ENCODE data around the gene ABTB1. TPM values are rescaled to one million over a fixed set of nuclear protein-coding genes. Genes with fewer than 3 reads are reported as not detected.

Gene ABTB1
- total RNA-seq, 1 experiment from 2014 or later, result 6.9 TPM

DNA sequence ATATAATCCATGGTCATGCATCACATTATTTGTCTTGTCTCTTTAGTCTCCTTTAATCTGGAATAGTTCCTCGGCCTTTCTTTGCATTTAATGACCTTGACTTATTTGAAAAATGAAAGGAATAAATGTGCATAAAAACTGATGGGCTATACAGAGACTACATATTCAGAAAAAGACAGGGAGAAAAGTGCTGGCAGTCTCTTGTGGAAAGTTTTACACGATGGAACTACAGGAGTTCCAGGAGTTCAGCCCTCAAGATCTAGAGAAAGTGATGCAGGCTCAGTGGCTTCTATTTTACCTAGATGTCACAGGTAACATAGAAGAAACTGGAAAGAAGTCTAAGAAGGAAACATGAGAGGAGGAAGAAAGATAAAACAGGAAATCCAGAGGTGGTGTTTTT, 7.6 kb upstream of the ABTB1 start:
- H3K36me3 ChIP-seq (ENCODE audit: control insufficient read depth, insufficient read depth, low read length), result no peaks in the 10 kb centered on the region
- BruUV-seq (replicated peaks), result no TSS peak
- no peaks in the 10 kb centered on the region for H3K27me3 ChIP-seq (ENCODE audit: control insufficient read depth, insufficient read depth, low read length)
- intact Hi-C loops (cut with micrococcal nuclease; ENCODE audit: unreplicated experiment) (no loop called here), in situ Hi-C loops (cut with HindIII; ENCODE audit: low pct_unique_long_range_greater_than_20kb, low sequenced_read_pairs) (no loop called here)
- CTCF ChIA-PET, result no interaction called here
- no peaks in the 10 kb centered on the region for H3K4me1 ChIP-seq (ENCODE audit: control insufficient read depth, insufficient read depth, low read length)
- DNase-seq (ENCODE audit: low read depth, low spot score) (no peak), ATAC-seq (no peak)
- no peak overlapping the region for H3K4me3 ChIP-seq (ENCODE audit: low read depth in 2 of 2, low read length in 2 of 2)
- TF ChIP-seq, protein P1, sequence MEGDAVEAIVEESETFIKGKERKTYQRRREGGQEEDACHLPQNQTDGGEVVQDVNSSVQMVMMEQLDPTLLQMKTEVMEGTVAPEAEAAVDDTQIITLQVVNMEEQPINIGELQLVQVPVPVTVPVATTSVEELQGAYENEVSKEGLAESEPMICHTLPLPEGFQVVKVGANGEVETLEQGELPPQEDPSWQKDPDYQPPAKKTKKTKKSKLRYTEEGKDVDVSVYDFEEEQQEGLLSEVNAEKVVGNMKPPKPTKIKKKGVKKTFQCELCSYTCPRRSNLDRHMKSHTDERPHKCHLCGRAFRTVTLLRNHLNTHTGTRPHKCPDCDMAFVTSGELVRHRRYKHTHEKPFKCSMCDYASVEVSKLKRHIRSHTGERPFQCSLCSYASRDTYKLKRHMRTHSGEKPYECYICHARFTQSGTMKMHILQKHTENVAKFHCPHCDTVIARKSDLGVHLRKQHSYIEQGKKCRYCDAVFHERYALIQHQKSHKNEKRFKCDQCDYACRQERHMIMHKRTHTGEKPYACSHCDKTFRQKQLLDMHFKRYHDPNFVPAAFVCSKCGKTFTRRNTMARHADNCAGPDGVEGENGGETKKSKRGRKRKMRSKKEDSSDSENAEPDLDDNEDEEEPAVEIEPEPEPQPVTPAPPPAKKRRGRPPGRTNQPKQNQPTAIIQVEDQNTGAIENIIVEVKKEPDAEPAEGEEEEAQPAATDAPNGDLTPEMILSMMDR (IDR thresholded peaks at IDR 0.05), result no peak
- TF ChIP-seq SIN3A (IDR thresholded peaks at IDR 0.05; ENCODE audit: borderline replicate concordance, insufficient read depth, low read depth, low read length) (no peak), TCF7L2 (IDR thresholded peaks at IDR 0.05; ENCODE audit: low read depth, low read length) (no peak), POLR2AphosphoS5 (IDR thresholded peaks at IDR 0.05; ENCODE audit: low read depth, low read length) (no peak)
- TF ChIP-seq, protein P2, sequence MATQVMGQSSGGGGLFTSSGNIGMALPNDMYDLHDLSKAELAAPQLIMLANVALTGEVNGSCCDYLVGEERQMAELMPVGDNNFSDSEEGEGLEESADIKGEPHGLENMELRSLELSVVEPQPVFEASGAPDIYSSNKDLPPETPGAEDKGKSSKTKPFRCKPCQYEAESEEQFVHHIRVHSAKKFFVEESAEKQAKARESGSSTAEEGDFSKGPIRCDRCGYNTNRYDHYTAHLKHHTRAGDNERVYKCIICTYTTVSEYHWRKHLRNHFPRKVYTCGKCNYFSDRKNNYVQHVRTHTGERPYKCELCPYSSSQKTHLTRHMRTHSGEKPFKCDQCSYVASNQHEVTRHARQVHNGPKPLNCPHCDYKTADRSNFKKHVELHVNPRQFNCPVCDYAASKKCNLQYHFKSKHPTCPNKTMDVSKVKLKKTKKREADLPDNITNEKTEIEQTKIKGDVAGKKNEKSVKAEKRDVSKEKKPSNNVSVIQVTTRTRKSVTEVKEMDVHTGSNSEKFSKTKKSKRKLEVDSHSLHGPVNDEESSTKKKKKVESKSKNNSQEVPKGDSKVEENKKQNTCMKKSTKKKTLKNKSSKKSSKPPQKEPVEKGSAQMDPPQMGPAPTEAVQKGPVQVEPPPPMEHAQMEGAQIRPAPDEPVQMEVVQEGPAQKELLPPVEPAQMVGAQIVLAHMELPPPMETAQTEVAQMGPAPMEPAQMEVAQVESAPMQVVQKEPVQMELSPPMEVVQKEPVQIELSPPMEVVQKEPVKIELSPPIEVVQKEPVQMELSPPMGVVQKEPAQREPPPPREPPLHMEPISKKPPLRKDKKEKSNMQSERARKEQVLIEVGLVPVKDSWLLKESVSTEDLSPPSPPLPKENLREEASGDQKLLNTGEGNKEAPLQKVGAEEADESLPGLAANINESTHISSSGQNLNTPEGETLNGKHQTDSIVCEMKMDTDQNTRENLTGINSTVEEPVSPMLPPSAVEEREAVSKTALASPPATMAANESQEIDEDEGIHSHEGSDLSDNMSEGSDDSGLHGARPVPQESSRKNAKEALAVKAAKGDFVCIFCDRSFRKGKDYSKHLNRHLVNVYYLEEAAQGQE (IDR thresholded peaks at IDR 0.05; ENCODE audit: insufficient read depth in 1 of 2, low read depth in 2 of 2, low read length in 1 of 2), result no peak
- H3K9me3 ChIP-seq (ENCODE audit: control insufficient read depth, insufficient read depth, low read depth, low read length), result no peaks in the 10 kb centered on the region
- POLR2A ChIA-PET, result no interaction called here
- no peak overlapping the region for H3K27ac ChIP-seq (ENCODE audit: low read length)

DNA sequence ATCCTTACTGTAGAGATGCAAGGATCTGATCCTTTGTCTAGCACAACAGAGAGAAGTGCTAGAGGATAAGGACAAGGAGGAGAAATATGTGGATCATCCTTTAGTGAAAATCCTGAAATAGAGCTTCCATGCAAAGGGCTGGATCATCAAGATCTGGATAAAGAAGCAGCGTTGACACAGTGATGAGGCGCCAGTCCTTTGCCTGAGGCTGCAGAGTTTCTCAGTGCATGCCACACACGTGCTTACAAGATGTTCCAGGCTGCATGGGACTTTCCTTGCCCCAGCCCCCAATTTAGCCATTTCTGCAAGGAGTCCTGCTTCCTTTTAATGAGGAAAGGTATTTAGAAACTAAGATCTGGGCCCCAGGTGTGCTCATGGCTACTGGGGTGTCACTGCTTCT, 7.2 kb upstream of the ABTB1 start:
- no peaks in the 10 kb centered on the region for H3K9me3 ChIP-seq (ENCODE audit: control insufficient read depth, insufficient read depth, low read depth, low read length)
- intact Hi-C loops (cut with micrococcal nuclease; ENCODE audit: unreplicated experiment), result no loop called here
- no peak overlapping the region for H3K27ac ChIP-seq (ENCODE audit: low read length)
- ChIA-PET CTCF (no interaction called here), POLR2A (no interaction called here)
- H3K27me3 ChIP-seq (ENCODE audit: control insufficient read depth, insufficient read depth, low read length), result no peaks in the 10 kb centered on the region
- H3K4me3 ChIP-seq (ENCODE audit: low read depth in 2 of 2, low read length in 2 of 2), result no peak overlapping the region
- H3K4me1 ChIP-seq (ENCODE audit: control insufficient read depth, insufficient read depth, low read length), result no peaks in the 10 kb centered on the region
- in situ Hi-C loops (cut with HindIII; ENCODE audit: low pct_unique_long_range_greater_than_20kb, low sequenced_read_pairs), result no loop called here
- DNase-seq (ENCODE audit: low read depth, low spot score), result no peak
- no peaks in the 10 kb centered on the region for H3K36me3 ChIP-seq (ENCODE audit: control insufficient read depth, insufficient read depth, low read length)
- no peak for TF ChIP-seq SIN3A (IDR thresholded peaks at IDR 0.05; ENCODE audit: borderline replicate concordance, insufficient read depth, low read depth, low read length)
- TF ChIP-seq, protein P1 (IDR thresholded peaks at IDR 0.05), result no peak
- TF ChIP-seq, protein P2 (IDR thresholded peaks at IDR 0.05; ENCODE audit: insufficient read depth in 1 of 2, low read depth in 2 of 2, low read length in 1 of 2), result no peak
- no peak for TF ChIP-seq TCF7L2 (IDR thresholded peaks at IDR 0.05; ENCODE audit: low read depth, low read length)
- no peak for TF ChIP-seq POLR2AphosphoS5 (IDR thresholded peaks at IDR 0.05; ENCODE audit: low read depth, low read length)
- BruUV-seq (replicated peaks), result no TSS peak
- no peak for ATAC-seq

Measured in Panc1 (cell line).